ENCODE measurements around the gene TRIM8.

Gene TRIM8

DNA sequence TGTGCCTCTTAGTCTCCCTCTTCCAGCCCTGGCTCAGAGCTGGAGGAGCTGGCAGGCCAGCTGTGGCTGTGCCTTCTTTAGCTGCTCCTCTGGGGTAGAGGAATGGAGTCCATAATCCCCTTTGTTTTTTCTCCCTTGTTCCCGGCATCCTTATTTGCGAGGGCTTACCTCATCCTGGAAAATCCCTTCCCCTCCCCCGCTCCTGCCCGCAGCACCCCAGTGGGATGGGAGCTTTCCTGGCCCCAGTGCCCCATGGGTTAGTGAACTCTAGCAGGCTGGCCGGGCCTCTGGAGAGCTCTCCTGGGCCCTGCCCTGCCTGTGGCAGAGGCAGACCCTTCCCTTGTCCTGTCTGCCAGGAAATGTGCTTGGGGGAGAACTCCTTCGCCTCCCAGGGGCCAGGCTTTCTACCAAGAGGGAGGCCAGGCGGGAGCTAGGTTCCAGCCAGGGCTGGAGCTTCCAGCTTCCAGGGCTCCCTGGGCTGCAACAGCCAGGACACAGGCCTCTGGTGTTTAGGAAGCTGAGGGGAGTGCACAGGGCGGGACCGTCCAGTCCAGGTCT lies 16.5 kb upstream of the TRIM8 start:
- no peaks in the 10 kb centered on the region for H3K36me3 ChIP-seq (ENCODE audit: insufficient read depth, low read length)
- H3K27ac ChIP-seq (ENCODE audit: low read depth, low read length), result peak overlapping the region; percentile 95
- H3K9ac ChIP-seq (ENCODE audit: low read length), result peak overlapping the region; percentile 83
- no peaks in the 10 kb centered on the region for H3K9me3 ChIP-seq (ENCODE audit: low read length)
- H3K4me3 ChIP-seq (ENCODE audit: low read depth in 1 of 2, low read length in 2 of 2), result peak overlapping the region in 1 of 2 donors; percentile 8
- H3K27me3 ChIP-seq (ENCODE audit: control insufficient read depth in 1 of 2, insufficient read depth in 2 of 2, low read length in 2 of 2), result no peaks in the 10 kb centered on the region
- peaks cover 83% of the 10 kb centered on the region for H3K4me1 ChIP-seq (ENCODE audit: insufficient read depth, low read length)

DNA sequence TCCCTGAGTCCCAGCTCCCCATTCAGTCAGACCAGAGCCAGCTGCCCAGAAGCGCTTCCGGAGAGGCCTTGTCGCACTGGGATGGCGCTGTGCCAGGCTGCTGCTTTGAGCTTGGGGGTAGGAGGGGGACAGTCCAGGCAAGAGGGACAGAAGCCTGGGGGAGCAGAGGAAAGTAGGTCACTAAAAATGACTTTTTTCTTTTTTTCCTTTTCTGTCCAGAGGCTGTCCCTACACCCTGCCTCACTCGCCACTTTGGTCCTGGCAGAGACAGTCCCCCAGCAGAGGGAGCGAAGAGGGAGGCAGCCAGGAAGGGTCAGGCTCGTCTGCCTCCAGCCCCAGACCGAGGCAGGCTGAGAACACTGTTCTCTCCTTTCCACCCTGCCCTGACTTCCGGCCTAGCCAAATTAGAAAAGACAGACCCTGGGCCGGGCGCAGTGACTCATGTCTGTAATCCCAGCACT lies 15.8 kb upstream of the TRIM8 start:
- peak overlapping the region; percentile 95 for H3K27ac ChIP-seq (ENCODE audit: low read depth, low read length)

DNA sequence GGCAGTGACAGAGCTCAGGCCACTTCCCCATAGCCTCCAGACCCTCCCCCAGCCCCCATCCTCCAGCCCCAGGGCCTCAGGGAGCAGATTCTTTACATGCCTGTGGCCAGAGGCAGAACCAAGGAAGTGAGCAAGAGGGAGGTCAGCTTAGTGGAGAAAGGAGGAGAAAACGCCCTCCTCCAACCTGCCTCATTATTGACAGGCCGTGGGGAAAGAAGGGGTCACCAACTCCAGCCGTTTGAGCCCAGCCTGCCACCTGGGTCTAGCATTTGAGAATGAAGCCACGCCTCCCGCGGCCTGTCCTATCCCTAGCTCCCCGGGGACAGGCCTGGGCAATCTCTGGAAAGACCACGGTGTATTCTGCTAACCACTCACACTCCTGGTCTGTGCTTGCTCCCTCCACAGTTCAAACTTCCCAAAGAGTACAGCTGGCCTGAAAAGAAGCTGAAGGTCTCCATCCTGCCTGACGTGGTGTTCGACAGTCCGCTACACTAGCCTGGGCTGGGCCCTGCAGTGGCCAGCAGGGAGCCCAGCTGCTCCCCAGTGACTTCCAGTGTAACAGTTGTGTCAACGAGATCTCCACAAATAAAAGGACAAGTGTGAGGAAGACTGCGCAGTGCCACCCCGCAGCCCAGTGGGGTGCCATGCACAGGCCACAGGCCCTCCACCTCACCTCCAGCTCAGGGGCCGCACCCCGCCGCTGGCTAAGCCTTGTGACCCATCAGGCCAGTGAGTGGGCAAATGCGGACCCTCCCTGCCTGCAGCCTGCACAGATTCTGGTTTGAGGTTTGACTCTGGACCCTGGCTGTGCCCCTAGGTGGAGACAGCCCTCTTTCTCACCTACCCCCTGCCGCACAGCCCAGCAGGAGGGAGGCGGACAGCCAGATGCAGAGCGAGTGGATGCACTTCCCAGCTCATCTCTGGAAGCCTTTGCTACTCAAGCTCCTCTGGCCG lies 14.3 kb upstream of the TRIM8 start:
- Histone ChIP-seq H3K4me3 (ENCODE audit: low read depth in 1 of 2, low read length in 2 of 2) (no peak overlapping the region), H3K27me3 (ENCODE audit: control insufficient read depth in 1 of 2, insufficient read depth in 2 of 2, low read length in 2 of 2) (no peaks in the 10 kb centered on the region), H3K9ac (ENCODE audit: low read length) (no peak overlapping the region), H3K4me1 (ENCODE audit: insufficient read depth, low read length) (peaks cover 95% of the 10 kb centered on the region), H3K36me3 (ENCODE audit: insufficient read depth, low read length) (no peaks in the 10 kb centered on the region), H3K9me3 (ENCODE audit: low read length) (no peaks in the 10 kb centered on the region), H3K27ac (ENCODE audit: low read depth, low read length) (peak overlapping the region; percentile 95)

More for the DNA sequence above, 15.8 kb upstream of the TRIM8 start:
- Histone ChIP-seq H3K27me3 (ENCODE audit: control insufficient read depth in 1 of 2, insufficient read depth in 2 of 2, low read length in 2 of 2) (no peaks in the 10 kb centered on the region), H3K9me3 (ENCODE audit: low read length) (no peaks in the 10 kb centered on the region), H3K9ac (ENCODE audit: low read length) (peak overlapping the region; percentile 83), H3K36me3 (ENCODE audit: insufficient read depth, low read length) (no peaks in the 10 kb centered on the region), H3K4me1 (ENCODE audit: insufficient read depth, low read length) (peaks cover 90% of the 10 kb centered on the region), H3K4me3 (ENCODE audit: low read depth in 1 of 2, low read length in 2 of 2) (no peak overlapping the region)

DNA sequence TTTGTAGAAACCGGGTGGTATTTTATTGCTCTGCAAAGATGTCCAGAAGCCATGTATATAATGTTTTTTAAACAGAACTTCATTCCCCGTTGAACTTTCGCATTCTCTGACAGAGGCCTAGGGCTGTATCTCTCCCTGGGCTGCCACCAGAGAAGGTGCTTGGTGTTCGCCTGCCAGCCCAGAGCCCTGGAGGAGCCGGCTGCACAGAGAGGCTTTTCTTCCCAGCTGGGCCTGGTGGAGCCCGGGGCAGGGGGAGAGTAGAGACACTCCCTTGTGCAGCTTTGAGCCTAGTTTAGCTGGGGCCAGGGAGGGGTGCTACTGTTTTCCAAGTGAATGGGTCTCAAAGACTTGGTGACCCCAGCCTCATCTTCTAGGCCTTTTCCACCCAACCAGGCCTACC lies 13.6 kb upstream of the TRIM8 start:
- H3K4me3 ChIP-seq (ENCODE audit: low read depth in 1 of 2, low read length in 2 of 2), result no peak overlapping the region
- H3K9me3 ChIP-seq (ENCODE audit: low read length), result no peaks in the 10 kb centered on the region
- H3K4me1 ChIP-seq (ENCODE audit: insufficient read depth, low read length), result peaks cover 97% of the 10 kb centered on the region
- H3K27ac ChIP-seq (ENCODE audit: low read depth, low read length), result peak overlapping the region; percentile 95
- no peaks in the 10 kb centered on the region for H3K36me3 ChIP-seq (ENCODE audit: insufficient read depth, low read length)
- H3K9ac ChIP-seq (ENCODE audit: low read length), result no peak overlapping the region
- H3K27me3 ChIP-seq (ENCODE audit: control insufficient read depth in 1 of 2, insufficient read depth in 2 of 2, low read length in 2 of 2), result no peaks in the 10 kb centered on the region

DNA sequence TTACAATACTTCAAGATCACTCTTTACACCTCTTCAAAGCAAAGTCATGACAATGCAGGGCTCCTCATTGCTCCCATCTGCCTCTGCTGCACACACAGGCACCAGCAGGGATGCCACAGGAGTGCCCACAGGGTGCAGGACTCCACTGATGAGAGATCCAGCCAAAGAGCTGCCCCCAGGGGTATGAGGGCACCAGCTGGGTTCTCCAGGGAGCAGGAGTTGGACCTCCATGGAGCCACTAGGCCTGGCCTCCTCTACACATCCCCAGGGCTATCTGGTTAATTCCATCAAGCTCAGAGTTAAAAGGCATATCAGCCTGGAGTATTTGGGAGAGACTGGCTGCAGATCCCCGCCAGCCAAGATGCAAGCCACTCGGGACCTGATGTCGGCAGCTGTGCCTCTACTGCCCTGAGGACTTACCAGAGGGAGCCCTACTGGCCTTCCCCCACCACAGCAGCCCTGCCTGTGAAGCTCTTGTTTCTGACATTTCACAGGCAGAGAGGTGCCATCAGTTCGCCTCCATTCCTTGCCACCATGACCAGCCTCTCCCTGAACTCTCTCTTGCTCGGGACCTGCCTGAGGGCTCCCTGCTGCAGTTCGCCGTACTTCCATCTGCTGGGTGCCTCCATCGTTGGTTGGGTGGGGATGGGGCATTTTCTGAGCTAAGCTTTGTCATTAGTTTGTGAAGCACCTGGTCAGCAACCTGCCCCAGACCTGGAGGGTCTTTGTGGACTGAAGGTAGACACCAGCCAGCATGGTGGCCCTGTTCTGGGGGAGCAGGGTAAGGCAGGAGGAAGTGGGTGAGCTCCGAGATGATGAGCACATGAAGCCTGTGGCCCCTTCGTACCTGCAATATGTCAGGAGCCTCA lies 12.5 kb upstream of the TRIM8 start:
- no peak overlapping the region for H3K9ac ChIP-seq (ENCODE audit: low read length)
- H3K4me3 ChIP-seq (ENCODE audit: low read depth in 1 of 2, low read length in 2 of 2), result peak overlapping the region in 1 of 2 donors; percentile 25
- H3K36me3 ChIP-seq (ENCODE audit: insufficient read depth, low read length), result no peaks in the 10 kb centered on the region
- H3K9me3 ChIP-seq (ENCODE audit: low read length), result no peaks in the 10 kb centered on the region
- peak overlapping the region; percentile 95 for H3K27ac ChIP-seq (ENCODE audit: low read depth, low read length)
- H3K4me1 ChIP-seq (ENCODE audit: insufficient read depth, low read length), result peaks cover 86% of the 10 kb centered on the region
- H3K27me3 ChIP-seq (ENCODE audit: control insufficient read depth in 1 of 2, insufficient read depth in 2 of 2, low read length in 2 of 2), result no peaks in the 10 kb centered on the region

DNA sequence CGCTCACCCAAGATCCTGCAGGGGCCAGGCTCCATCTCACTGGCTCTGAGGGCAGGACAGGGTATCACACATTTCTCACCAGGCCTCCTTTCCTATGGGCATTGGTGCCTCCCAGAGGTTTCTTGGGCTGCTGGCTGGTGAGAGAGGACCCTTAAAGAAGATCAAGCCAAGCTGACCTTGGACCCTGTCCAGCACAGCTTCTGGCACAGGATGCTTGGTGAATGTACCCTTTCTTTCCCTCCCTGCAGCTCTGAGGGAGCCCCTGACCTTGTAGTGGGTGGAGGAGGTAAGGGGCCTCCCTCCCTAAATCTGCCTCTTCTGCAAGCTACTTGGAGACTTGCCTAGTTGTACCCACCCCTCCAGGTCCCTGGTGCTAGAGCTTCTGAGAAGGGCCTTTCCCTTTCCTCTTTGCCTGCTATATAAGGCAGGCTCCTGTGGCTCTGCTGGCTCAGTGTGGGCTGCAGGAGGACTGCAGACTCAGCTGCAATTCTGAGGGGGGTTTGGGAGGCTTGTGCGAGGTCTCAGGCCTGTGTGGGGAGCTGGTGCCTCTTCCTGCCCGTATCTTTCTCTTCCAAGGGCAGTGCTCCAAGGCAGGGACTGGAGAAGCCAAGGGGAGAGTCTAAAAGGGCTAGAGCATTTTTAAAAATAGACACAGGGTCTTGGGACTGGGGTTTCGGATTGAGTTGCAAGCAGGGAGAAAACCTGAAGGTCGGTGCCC lies 11.7 kb upstream of the TRIM8 start:
- peak overlapping the region; percentile 85 for H3K27ac ChIP-seq (ENCODE audit: low read depth, low read length)
- H3K36me3 ChIP-seq (ENCODE audit: insufficient read depth, low read length), result no peaks in the 10 kb centered on the region
- no peaks in the 10 kb centered on the region for H3K27me3 ChIP-seq (ENCODE audit: control insufficient read depth in 1 of 2, insufficient read depth in 2 of 2, low read length in 2 of 2)
- peaks cover 79% of the 10 kb centered on the region for H3K4me1 ChIP-seq (ENCODE audit: insufficient read depth, low read length)
- no peaks in the 10 kb centered on the region for H3K9me3 ChIP-seq (ENCODE audit: low read length)
- H3K4me3 ChIP-seq (ENCODE audit: low read depth in 1 of 2, low read length in 2 of 2), result peak overlapping the region in 1 of 2 donors; percentile 25
- H3K9ac ChIP-seq (ENCODE audit: low read length), result no peak overlapping the region

DNA sequence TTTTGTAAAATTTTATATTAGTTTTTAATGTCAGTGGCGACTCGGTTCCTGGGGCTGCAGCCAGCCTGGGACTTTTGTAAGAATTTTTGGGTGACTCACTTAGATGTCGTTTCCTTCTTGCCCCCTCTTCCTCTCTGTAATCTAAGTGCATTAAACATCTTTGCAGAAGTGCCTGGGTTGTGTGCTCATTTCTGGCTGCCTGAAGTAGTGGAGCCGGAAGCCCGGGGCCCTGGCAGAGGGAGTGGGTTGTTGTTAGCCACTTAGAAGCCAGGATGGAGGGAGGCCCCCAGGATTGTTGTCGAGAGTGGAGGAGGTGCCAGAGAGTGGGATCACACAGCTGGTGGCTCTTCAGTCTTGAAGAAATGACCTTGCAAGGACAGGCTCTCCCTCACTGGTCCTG lies 11.0 kb upstream of the TRIM8 start:
- no peaks in the 10 kb centered on the region for H3K9me3 ChIP-seq (ENCODE audit: low read length)
- peaks cover 71% of the 10 kb centered on the region for H3K4me1 ChIP-seq (ENCODE audit: insufficient read depth, low read length)
- peak overlapping the region; percentile 85 for H3K27ac ChIP-seq (ENCODE audit: low read depth, low read length)
- no peak overlapping the region for H3K9ac ChIP-seq (ENCODE audit: low read length)
- H3K36me3 ChIP-seq (ENCODE audit: insufficient read depth, low read length), result no peaks in the 10 kb centered on the region
- H3K27me3 ChIP-seq (ENCODE audit: control insufficient read depth in 1 of 2, insufficient read depth in 2 of 2, low read length in 2 of 2), result no peaks in the 10 kb centered on the region
- no peak overlapping the region for H3K4me3 ChIP-seq (ENCODE audit: low read depth in 1 of 2, low read length in 2 of 2)

DNA sequence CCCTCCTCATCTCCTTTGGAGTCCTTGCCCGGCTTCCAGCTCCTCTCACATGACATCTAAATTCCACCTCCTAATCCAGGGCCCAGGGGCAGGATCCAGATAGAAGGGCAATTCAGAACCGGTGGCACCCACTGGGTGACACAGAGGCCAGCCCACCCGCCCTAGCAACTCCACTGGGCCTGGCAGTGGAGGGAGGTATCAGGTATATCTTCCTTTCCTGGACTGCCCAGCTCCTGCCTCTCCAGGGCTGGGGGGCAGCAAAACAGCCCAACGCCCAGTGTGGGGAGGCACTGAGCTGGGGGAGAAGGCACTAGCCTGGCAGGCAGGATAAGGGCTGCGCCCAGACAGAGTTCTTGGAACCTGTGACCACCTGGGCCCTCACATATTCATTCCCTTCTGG lies 10.4 kb upstream of the TRIM8 start:
- H3K36me3 ChIP-seq (ENCODE audit: insufficient read depth, low read length), result no peaks in the 10 kb centered on the region
- no peak overlapping the region for H3K4me3 ChIP-seq (ENCODE audit: low read depth in 1 of 2, low read length in 2 of 2)
- H3K9me3 ChIP-seq (ENCODE audit: low read length), result no peaks in the 10 kb centered on the region
- no peak overlapping the region for H3K9ac ChIP-seq (ENCODE audit: low read length)
- H3K4me1 ChIP-seq (ENCODE audit: insufficient read depth, low read length), result peaks cover 66% of the 10 kb centered on the region
- H3K27ac ChIP-seq (ENCODE audit: low read depth, low read length), result peak overlapping the region; percentile 52
- no peaks in the 10 kb centered on the region for H3K27me3 ChIP-seq (ENCODE audit: control insufficient read depth in 1 of 2, insufficient read depth in 2 of 2, low read length in 2 of 2)

DNA sequence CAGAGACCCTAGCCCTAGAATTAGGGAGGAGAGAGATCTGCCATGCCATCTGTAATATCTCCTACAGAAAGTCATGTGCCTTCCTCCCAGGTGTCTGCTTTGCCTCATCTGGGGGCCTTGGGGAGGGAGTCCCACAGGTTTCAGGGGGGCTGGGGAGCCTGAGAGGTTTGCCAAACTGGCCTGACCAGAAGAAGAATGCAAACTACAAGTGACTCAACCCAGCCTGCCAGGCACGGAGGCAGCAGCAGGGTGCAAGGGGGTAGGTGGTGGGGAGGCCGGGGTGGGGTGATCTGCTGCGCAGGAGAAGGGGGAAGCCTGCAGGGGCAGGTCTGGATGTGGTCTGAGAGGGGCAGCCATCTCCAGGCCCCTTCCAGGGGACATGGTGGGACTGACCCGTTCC lies 9.6 kb upstream of the TRIM8 start:
- no peaks in the 10 kb centered on the region for H3K9me3 ChIP-seq (ENCODE audit: low read length)
- peaks cover 57% of the 10 kb centered on the region for H3K4me1 ChIP-seq (ENCODE audit: insufficient read depth, low read length)
- H3K4me3 ChIP-seq (ENCODE audit: low read depth in 1 of 2, low read length in 2 of 2), result no peak overlapping the region
- H3K27ac ChIP-seq (ENCODE audit: low read depth, low read length), result peak overlapping the region; percentile 27
- no peaks in the 10 kb centered on the region for H3K36me3 ChIP-seq (ENCODE audit: insufficient read depth, low read length)
- H3K9ac ChIP-seq (ENCODE audit: low read length), result no peak overlapping the region
- no peaks in the 10 kb centered on the region for H3K27me3 ChIP-seq (ENCODE audit: control insufficient read depth in 1 of 2, insufficient read depth in 2 of 2, low read length in 2 of 2)

DNA sequence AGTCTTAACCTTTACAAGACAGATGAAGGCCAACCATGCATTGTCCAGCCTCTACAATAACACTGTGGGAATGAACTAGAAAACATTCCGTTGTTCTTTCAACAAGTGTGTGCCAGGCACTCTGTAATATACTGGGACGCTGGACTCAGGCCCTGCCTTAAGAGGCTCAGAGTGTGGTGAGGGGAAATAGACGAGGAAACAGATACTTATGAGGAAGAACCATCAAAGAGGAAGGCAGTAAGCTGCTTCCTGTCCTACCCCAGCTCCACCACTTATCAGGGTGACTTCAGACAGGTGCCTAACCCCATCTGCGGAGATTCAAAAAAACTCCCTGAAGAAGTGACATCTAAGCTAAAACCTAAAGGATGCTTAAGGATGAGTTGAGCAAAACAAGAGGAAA lies 8.9 kb upstream of the TRIM8 start:
- peaks cover 50% of the 10 kb centered on the region for H3K4me1 ChIP-seq (ENCODE audit: insufficient read depth, low read length)
- H3K9me3 ChIP-seq (ENCODE audit: low read length), result no peaks in the 10 kb centered on the region
- no peaks in the 10 kb centered on the region for H3K36me3 ChIP-seq (ENCODE audit: insufficient read depth, low read length)
- H3K27me3 ChIP-seq (ENCODE audit: control insufficient read depth in 1 of 2, insufficient read depth in 2 of 2, low read length in 2 of 2), result no peaks in the 10 kb centered on the region
- H3K27ac ChIP-seq (ENCODE audit: low read depth, low read length), result no peak overlapping the region
- no peak overlapping the region for H3K9ac ChIP-seq (ENCODE audit: low read length)
- H3K4me3 ChIP-seq (ENCODE audit: low read depth in 1 of 2, low read length in 2 of 2), result no peak overlapping the region
